GM19328 (cell line): Measurements from ENCODE around the gene ZNF433.
"Not testable (repeated sequence)": the region's sequence is repeated elsewhere in the genome, so short reads cannot be mapped to it uniquely, and the experiment has no call there.

Experiments
- ATAC-seq: cut with Tn5 transposase; IDR thresholded peaks from one replicate; pipeline ENCODE4 v1.9.1; 2021; ENCODE audit warnings: mild to moderate bottlenecking, moderate library complexity; ENCODE audit not compliant: unreplicated experiment

The ZNF433 gene

GRCh38 chr19:11991921-11992320 is 43.6 kb downstream of the ZNF433 start:
- ATAC-seq = not testable (repeated sequence)

- ATAC-seq = no peak
Observed at GRCh38 chr19:11989112-11989456, 46.4 kb downstream of the ZNF433 start.

GRCh38 chr19:11987405-11988281 is 47.8 kb downstream of the ZNF433 start:
- peak; percentile 63 for ATAC-seq

GRCh38 chr19:11986754-11987153 is 48.7 kb downstream of the ZNF433 start:
- no peak for ATAC-seq

GRCh38 chr19:11984986-11985385 is 50.5 kb downstream of the ZNF433 start:
- ATAC-seq = no peak

- ATAC-seq = no peak
Observed at GRCh38 chr19:11982526-11982925, 53.0 kb downstream of the ZNF433 start.

- no peak for ATAC-seq
Observed at GRCh38 chr19:11979527-11979926, 56.0 kb downstream of the ZNF433 start.

- ATAC-seq = no peak
Observed at GRCh38 chr19:11978492-11979100, 56.9 kb downstream of the ZNF433 start.

GRCh38 chr19:11973019-11973810 is 62.3 kb downstream of the ZNF433 start:
- no peak for ATAC-seq

- no peak for ATAC-seq
Observed at GRCh38 chr19:11971041-11971440, 64.4 kb downstream of the ZNF433 start.

GRCh38 chr19:11970174-11970573 is 65.3 kb downstream of the ZNF433 start:
- no peak for ATAC-seq

- peak; percentile 90 for ATAC-seq
Observed at GRCh38 chr19:11964858-11965645, 70.4 kb downstream of the ZNF433 start, which contains the start of gene ZNF763. TSS of gene ZNF763 (plus strand) at chr19:11965040. CDS start at chr19:11965209, 169 bp downstream.
